GM18502 (cell line): ENCODE measurements around the gene OPRM1.
"Not testable (repeated sequence)": the region's sequence is repeated elsewhere in the genome, so short reads cannot be mapped to it uniquely, and the experiment has no call there.

Experiments
- ATAC-seq: cut with Tn5 transposase; IDR thresholded peaks from one replicate; pipeline ENCODE4 v1.9.1; 2021; ENCODE audit warnings: mild to moderate bottlenecking; ENCODE audit not compliant: unreplicated experiment, poor library complexity

OPRM1 gene

DNA sequence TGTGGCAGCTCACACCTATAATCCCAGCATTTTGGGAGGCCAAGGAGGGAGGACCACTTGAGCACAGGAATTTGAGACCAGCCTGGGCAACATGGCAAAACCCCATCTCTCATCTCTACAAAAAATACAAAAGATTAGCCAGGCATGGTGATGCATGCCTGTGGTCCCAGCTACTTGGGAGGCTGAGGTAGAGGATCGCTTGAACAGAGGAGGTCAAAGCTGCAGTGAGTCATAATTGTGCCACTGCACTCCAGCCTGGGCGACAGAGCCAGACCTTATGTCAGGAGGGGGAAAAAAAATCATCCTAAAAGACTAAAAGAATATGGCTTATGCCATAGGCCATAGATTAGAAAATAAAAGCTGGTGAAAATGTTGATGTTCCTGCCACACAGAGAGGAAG is 39.6 kb downstream of the OPRM1 start:
- not testable (repeated sequence) for ATAC-seq

DNA sequence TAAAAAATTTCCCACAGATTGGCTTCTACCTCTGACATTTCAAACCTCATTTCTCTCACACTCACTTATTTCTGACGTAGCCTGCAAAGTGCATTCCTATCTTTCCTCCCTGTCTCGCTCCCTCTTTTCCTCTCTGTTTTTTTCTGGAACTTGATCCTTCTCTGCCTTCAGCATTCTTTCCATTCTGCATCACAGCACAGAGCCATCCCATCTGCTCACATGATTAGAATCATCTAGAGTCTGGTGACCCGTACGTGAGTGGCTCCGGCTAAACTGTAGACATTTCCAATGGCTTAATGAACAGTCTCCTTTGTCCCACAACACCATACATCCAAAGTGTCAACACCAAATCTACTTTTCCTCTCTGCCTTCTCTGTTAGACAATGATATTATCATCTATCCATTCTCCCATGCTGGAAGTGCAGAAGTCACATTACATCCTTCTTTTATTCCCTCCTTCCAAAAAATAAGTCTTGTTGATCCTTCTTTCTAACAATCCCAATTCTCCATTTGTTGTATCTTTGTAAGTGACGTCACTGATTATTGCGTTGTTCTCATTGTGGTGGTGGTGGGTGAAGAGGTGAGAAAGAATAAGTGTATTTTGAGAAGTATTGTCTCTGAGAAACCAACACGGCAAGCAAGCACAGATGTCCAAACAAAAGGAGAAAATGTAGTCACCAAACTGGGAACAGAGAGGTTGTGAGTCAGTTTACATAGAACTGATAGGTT is 41.6 kb downstream of the OPRM1 start:
- ATAC-seq = no peak

DNA sequence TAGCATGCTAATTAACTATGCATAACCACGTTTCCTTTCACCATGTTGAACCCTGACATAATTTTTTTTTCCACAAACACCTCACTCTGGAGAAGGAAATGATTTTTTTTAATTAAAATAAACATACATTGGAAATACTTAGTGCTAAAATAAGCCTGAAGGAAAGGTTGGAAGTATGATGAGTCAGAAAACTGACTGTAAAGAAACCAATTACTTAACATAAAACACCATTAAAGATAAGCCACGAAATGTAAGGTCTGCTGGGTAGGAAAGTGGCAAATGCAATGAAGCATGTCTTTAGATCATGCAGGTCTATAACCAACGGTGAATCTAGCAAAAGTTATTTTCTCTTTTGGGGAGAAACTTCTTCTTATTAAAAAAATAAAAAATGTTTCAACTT is 47.5 kb downstream of the OPRM1 start:
- no peak for ATAC-seq

DNA sequence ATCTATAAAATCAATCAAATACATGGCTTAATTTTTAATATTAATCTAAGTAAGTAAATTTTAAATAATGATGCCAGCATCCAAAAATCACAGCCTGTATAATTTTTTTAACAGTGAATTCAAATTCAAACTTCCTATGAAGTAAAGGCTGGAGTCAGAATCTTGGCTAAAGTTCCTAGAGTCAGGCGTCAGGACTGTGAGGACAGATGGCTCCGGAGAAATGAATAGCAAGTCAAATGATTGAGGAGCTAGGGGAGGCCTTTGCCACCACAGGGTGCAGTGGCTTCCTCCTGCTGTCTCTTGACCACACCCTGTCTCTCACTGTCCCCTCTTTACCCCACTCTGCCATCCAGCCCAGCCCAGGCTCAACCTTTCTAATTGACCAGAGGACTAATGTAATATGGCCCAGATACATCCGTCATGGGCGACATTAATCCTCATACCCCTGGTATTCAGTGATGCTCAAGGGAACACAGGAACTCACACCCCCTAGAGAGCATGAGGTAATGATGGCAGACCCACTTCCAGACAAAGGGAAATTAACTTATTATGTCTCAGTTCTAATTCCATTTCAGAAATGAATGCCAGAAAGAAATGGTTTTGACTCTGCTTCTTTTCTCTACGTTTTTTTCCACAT is 53.4 kb downstream of the OPRM1 start:
- ATAC-seq = no peak

GRCh38 chr6:154093231-154094044 is 54.4 kb downstream of the OPRM1 start:
- ATAC-seq = no peak

- ATAC-seq = no peak
Measured at GRCh38 chr6:154095571-154095970, 56.5 kb downstream of the OPRM1 start.

DNA sequence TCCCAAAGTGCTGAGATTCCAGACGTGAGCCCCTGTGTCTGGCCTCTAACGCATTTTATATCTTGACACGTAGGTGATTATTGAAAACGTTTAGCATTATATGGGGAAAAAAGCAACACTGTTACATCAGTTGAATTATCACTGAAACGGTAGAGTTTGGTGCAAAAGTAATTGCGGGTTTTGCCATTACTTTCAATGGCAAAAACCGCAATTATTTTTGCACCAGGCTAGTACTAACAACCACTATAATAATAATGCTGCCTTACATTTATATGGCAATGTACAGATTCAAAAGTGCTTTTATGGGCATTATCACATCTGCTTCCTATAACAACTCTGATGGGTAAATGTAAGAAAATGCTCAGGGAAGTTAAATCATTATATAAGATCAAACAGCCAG is 57.3 kb downstream of the OPRM1 start:
- ATAC-seq = no peak

- no peak for ATAC-seq
Measured at GRCh38 chr6:154096834-154097233, 57.8 kb downstream of the OPRM1 start.

- ATAC-seq = no peak
Measured at GRCh38 chr6:154099211-154099610, 60.2 kb downstream of the OPRM1 start.

DNA sequence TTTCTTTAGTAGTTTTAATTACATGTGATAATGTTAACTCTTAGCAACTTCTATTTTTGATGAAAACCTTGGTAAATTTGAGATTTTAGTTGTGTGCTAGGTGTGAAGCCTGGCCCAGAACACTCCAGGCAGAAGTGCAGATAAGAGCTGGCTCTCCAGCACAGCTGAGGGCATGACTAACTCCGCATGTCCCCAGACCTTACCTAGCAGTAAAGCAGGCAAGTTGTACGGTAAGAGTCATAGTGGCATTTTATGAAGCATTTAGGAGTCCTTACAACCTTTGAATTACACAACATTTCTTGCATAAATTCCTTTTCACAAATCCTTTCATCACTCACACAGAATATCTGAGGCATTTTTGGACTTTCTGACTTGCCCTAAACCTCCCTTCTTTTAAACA is 67.2 kb downstream of the OPRM1 start:
- no peak for ATAC-seq

DNA sequence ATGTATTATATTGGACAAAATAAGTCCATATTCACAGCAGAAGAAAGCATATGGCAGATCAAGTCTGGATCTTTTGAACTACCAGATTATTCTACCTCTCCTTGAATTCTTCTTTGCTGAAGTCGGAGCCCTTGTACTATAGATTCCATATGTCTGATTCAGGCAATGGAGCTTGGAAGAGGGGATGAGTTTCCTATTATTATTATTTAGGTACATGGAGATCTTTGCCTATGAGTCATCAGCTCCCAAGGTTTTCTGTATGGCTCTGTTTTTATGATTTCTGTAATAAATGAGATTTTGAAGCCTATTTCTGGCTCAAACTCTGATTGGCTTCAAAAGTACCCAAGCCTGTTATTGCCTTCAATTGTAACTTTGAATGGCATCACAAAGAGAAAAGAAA is 72.0 kb downstream of the OPRM1 start:
- no peak for ATAC-seq

- ATAC-seq = no peak
Measured at GRCh38 chr6:154112181-154112809, 73.3 kb downstream of the OPRM1 start.

GRCh38 chr6:154113392-154113791 is 74.4 kb downstream of the OPRM1 start:
- ATAC-seq = no peak

DNA sequence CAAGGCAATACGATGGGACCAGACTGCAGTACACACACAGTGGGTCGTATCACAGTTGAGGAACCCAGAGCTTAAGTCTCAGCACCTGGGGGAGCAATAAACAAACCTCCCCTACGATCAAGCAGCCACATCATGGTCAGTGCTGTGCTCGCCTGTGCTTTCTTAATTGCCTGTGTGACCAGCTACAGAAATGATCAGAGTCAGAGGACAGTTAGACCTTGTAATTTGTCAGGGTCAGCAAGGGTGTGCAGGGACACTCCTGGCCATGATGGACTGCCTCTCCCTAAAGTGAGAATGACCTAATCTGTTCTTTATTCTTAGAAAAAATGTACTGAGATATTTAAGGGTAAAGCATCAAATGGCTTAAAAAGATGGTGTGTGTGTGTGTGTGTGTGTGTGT is 78.4 kb downstream of the OPRM1 start:
- ATAC-seq = no peak

GRCh38 chr6:154122195-154122925 is 83.3 kb downstream of the OPRM1 start:
- ATAC-seq = no peak

GRCh38 chr6:154123155-154123956 is 84.3 kb downstream of the OPRM1 start:
- ATAC-seq = no peak

DNA sequence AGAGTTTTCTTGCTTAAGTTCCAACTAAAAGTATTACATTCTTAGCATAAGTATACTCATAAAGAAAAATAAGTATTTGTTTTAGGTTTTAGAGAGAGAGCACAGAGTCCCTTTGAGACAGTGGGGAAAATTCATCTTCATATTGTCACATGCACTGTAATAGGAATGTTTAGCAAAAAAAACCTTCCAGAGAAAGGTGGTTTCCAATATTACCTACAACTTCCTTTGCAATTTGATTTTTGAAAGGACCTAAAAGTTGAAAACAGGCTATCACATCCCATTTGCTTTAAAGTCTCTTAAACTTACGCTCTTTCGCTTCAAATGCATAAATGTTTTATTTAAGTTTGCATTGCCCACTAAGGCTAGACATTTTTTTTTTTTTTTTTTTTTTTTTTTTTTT is 86.4 kb downstream of the OPRM1 start:
- no peak for ATAC-seq

DNA sequence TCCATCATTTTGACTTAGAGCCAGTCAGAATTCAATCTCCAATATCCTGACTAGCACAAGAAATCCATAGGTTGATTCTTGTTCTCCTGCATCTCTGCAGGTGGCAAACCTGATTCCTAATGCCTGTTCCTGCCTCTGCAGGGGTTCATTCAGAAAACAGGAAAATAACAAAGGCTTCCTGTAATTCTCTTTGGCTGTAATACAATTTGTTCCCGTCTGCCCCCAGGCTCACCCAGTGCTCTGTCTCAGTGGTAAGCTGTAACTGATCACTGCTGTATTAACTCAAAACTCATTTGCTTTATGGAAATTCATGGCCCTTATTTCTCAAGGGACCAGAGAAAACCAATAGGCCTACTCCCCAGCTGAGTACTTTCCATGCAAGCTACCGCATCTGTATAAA is 88.6 kb downstream of the OPRM1 start:
- no peak for ATAC-seq

DNA sequence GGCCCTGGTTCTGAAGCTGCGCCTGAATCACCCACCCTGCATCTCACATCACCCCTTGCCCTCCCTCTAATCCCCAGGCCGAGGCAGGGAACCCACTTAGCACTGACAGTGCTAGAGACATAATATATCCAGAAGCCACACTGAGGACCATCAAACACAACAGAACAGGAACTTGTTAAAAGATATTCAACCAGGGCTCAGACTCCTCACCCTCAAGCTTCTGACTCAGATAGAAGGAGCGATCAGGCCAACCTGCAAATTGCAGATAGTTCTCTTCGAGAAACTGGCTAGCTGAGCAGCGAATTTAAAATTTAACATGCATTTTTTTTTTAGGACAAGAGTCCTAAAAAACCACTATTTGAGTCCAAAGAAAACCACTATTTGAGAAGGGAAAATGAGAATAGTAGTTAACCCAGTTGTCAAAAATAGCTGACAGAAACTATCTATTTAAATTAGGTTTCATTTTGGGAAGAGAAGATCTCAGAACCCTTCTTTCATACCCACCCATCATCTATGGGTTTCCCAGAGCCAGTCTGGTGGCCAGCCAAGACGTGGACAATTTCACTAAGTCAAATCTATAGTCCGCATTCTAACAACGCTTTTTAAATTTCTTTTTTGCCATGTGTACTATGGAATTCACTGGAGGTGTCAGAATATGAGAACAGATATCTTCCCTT is 95.6 kb downstream of the OPRM1 start:
- ATAC-seq = no peak
